ENCODE data around the gene GNA12. TPM values are rescaled to one million over a fixed set of nuclear protein-coding genes. Genes with fewer than 3 reads are reported as not detected.

Gene GNA12
- total RNA-seq, 1 donor from 2014 or later, result 67.2 TPM

- no peaks in the 10 kb centered on the region for H3K36me3 Mint-ChIP-seq (ENCODE audit: low read depth, unreplicated experiment)
- H3K9me3 ChIP-seq (ENCODE audit: insufficient read depth, low read depth, low read length), result no peaks in the 10 kb centered on the region
Observed at GRCh38 chr7:2892549-2892948, 48.4 kb upstream of the GNA12 start.

GRCh38 chr7:2887816-2888215 is 43.7 kb upstream of the GNA12 start:
- Histone ChIP-seq H3K36me3 (ENCODE audit: insufficient read depth, low read length) (no peaks in the 10 kb centered on the region), H3K4me1 (ENCODE audit: insufficient read depth, low read length) (no peaks in the 10 kb centered on the region), H3K4me3 (ENCODE audit: insufficient read depth, low read depth, low read length) (no peak overlapping the region), H3K9me3 (ENCODE audit: insufficient read depth, low read depth, low read length) (no peaks in the 10 kb centered on the region), H4K20me1 (ENCODE audit: insufficient read depth, low read length) (no peaks in the 10 kb centered on the region), H3K4me2 (ENCODE audit: low read length) (no peak overlapping the region), H3K27me3 (ENCODE audit: insufficient read depth, low read length) (no peaks in the 10 kb centered on the region), H2AFZ (ENCODE audit: low read depth, low read length) (no peak overlapping the region), H3K79me2 (ENCODE audit: insufficient read depth, low read length) (no peaks in the 10 kb centered on the region), H3K27ac (ENCODE audit: low read depth, low read length) (no peak overlapping the region), H3K9ac (ENCODE audit: low read length) (no peak overlapping the region)
- Mint-ChIP-seq H3K27me3 (ENCODE audit: low read depth, unreplicated experiment) (peaks cover 9% of the 10 kb centered on the region), H3K4me3 (ENCODE audit: unreplicated experiment) (no peak overlapping the region), H3K27ac (ENCODE audit: unreplicated experiment) (no peak overlapping the region), H3K36me3 (ENCODE audit: low read depth, unreplicated experiment) (no peaks in the 10 kb centered on the region), H3K4me1 (ENCODE audit: low read depth, unreplicated experiment) (no peaks in the 10 kb centered on the region), H3K9me3 (ENCODE audit: unreplicated experiment) (no peaks in the 10 kb centered on the region)
- no peak for TF ChIP-seq EZH2 (IDR thresholded peaks at IDR 0.05; ENCODE audit: insufficient read depth, low read length)
- no peak for TF ChIP-seq CTCF (IDR thresholded peaks at IDR 0.05; ENCODE audit: insufficient read depth, low read depth, low read length)
- FAIRE-seq (no peak), DNase-seq (ENCODE audit: low read depth) (no peak)

More at GRCh38 chr7:2892549-2892948, 48.4 kb upstream of the GNA12 start:
- no peak for FAIRE-seq
- H3K4me3 ChIP-seq (ENCODE audit: insufficient read depth, low read depth, low read length), result no peak overlapping the region
- H3K79me2 ChIP-seq (ENCODE audit: insufficient read depth, low read length), result no peaks in the 10 kb centered on the region
- H3K27me3 Mint-ChIP-seq (ENCODE audit: low read depth, unreplicated experiment), result peaks cover 10% of the 10 kb centered on the region
- H3K27ac ChIP-seq (ENCODE audit: low read depth, low read length), result no peak overlapping the region
- DNase-seq (ENCODE audit: low read depth), result no peak
- H3K4me3 Mint-ChIP-seq (ENCODE audit: unreplicated experiment), result no peak overlapping the region
- TF ChIP-seq CTCF (IDR thresholded peaks at IDR 0.05; ENCODE audit: insufficient read depth, low read depth, low read length) (no peak), EZH2 (IDR thresholded peaks at IDR 0.05; ENCODE audit: insufficient read depth, low read length) (no peak)
- H3K27ac Mint-ChIP-seq (ENCODE audit: unreplicated experiment), result no peak overlapping the region
- no peak overlapping the region for H3K9ac ChIP-seq (ENCODE audit: low read length)
- H3K27me3 ChIP-seq (ENCODE audit: insufficient read depth, low read length), result peaks cover 2% of the 10 kb centered on the region
- H3K9me3 Mint-ChIP-seq (ENCODE audit: unreplicated experiment), result no peaks in the 10 kb centered on the region
- H3K4me2 ChIP-seq (ENCODE audit: low read length), result no peak overlapping the region
- no peak overlapping the region for H2AFZ ChIP-seq (ENCODE audit: low read depth, low read length)
- H3K4me1 Mint-ChIP-seq (ENCODE audit: low read depth, unreplicated experiment), result no peaks in the 10 kb centered on the region
- H3K36me3 ChIP-seq (ENCODE audit: insufficient read depth, low read length), result no peaks in the 10 kb centered on the region
- no peaks in the 10 kb centered on the region for H3K4me1 ChIP-seq (ENCODE audit: insufficient read depth, low read length)
- no peaks in the 10 kb centered on the region for H4K20me1 ChIP-seq (ENCODE audit: insufficient read depth, low read length)

GRCh38 chr7:2886900-2887299 is 42.8 kb upstream of the GNA12 start:
- FAIRE-seq, result no peak

More at GRCh38 chr7:2886900-2887299, 42.8 kb upstream of the GNA12 start:
- H3K27me3 ChIP-seq (ENCODE audit: insufficient read depth, low read length), result no peaks in the 10 kb centered on the region
- H2AFZ ChIP-seq (ENCODE audit: low read depth, low read length), result no peak overlapping the region
- no peaks in the 10 kb centered on the region for H3K9me3 Mint-ChIP-seq (ENCODE audit: unreplicated experiment)
- no peaks in the 10 kb centered on the region for H3K36me3 ChIP-seq (ENCODE audit: insufficient read depth, low read length)
- H3K4me1 ChIP-seq (ENCODE audit: insufficient read depth, low read length), result no peaks in the 10 kb centered on the region
- H3K4me3 ChIP-seq (ENCODE audit: insufficient read depth, low read depth, low read length), result no peak overlapping the region
- H3K4me1 Mint-ChIP-seq (ENCODE audit: low read depth, unreplicated experiment), result no peaks in the 10 kb centered on the region
- H3K4me2 ChIP-seq (ENCODE audit: low read length), result no peak overlapping the region
- TF ChIP-seq CTCF (IDR thresholded peaks at IDR 0.05; ENCODE audit: insufficient read depth, low read depth, low read length) (peak; percentile 87), EZH2 (IDR thresholded peaks at IDR 0.05; ENCODE audit: insufficient read depth, low read length) (no peak)
- H3K36me3 Mint-ChIP-seq (ENCODE audit: low read depth, unreplicated experiment), result no peaks in the 10 kb centered on the region
- no peaks in the 10 kb centered on the region for H3K9me3 ChIP-seq (ENCODE audit: insufficient read depth, low read depth, low read length)
- H3K27ac Mint-ChIP-seq (ENCODE audit: unreplicated experiment), result no peak overlapping the region
- no peaks in the 10 kb centered on the region for H3K79me2 ChIP-seq (ENCODE audit: insufficient read depth, low read length)
- H3K4me3 Mint-ChIP-seq (ENCODE audit: unreplicated experiment), result no peak overlapping the region
- H3K27me3 Mint-ChIP-seq (ENCODE audit: low read depth, unreplicated experiment), result peaks cover 7% of the 10 kb centered on the region
- DNase-seq (ENCODE audit: low read depth), result peak; percentile 71
- no peaks in the 10 kb centered on the region for H4K20me1 ChIP-seq (ENCODE audit: insufficient read depth, low read length)
- no peak overlapping the region for H3K27ac ChIP-seq (ENCODE audit: low read depth, low read length)
- no peak overlapping the region for H3K9ac ChIP-seq (ENCODE audit: low read length)
